Subcutaneous abdominal adipose tissue (tissue), 5 donors: Measurements from ENCODE around the gene VPREB1.

Experiments
- H3K27ac ChIP-seq: one replicate; pipeline ENCODE4 v1.7.0; 2013; ENCODE audit warnings: low read depth, mild to moderate bottlenecking, inconsistent platforms, low read length, moderate library complexity
- H3K27me3 ChIP-seq, 5 donors: one replicate each; pipeline ENCODE4 v1.7.0; 2013; ENCODE audit warnings: low read length in 5 of 5, inconsistent platforms in 1 of 5; ENCODE audit not compliant: control insufficient read depth in 5 of 5, insufficient read depth in 4 of 5
- H3K36me3 ChIP-seq, 5 donors: one replicate each; pipeline ENCODE4 v1.7.0; 2013; ENCODE audit warnings: low read length in 5 of 5; ENCODE audit not compliant: control insufficient read depth in 5 of 5, insufficient read depth in 5 of 5
- H3K4me1 ChIP-seq, 5 donors: one replicate each; pipeline ENCODE4 v1.7.0; 2013; ENCODE audit warnings: low read length in 5 of 5, mild to moderate bottlenecking in 3 of 5, moderate library complexity in 1 of 5; ENCODE audit not compliant: control insufficient read depth in 5 of 5, insufficient read depth in 5 of 5
- H3K4me3 ChIP-seq, 5 donors: one replicate each; pipeline ENCODE4 v1.7.0; 2013; ENCODE audit warnings: low read length in 5 of 5, low read depth in 1 of 5
- H3K9ac ChIP-seq, 5 donors: one replicate each; pipeline ENCODE4 v1.7.0; 2013; ENCODE audit warnings: low read length in 5 of 5, mild to moderate bottlenecking in 4 of 5, moderate library complexity in 3 of 5
- H3K9me3 ChIP-seq, 5 donors: one replicate each; pipeline ENCODE4 v1.7.0; 2013; ENCODE audit warnings: low read length in 5 of 5; ENCODE audit not compliant: control insufficient read depth in 5 of 5
- donor health status: healthy.
- donor health status: healthy.
- donor health status: healthy.
- donor health status: healthy.
- donor health status: healthy.

VPREB1 gene, protein sequence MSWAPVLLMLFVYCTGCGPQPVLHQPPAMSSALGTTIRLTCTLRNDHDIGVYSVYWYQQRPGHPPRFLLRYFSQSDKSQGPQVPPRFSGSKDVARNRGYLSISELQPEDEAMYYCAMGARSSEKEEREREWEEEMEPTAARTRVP

DNA sequence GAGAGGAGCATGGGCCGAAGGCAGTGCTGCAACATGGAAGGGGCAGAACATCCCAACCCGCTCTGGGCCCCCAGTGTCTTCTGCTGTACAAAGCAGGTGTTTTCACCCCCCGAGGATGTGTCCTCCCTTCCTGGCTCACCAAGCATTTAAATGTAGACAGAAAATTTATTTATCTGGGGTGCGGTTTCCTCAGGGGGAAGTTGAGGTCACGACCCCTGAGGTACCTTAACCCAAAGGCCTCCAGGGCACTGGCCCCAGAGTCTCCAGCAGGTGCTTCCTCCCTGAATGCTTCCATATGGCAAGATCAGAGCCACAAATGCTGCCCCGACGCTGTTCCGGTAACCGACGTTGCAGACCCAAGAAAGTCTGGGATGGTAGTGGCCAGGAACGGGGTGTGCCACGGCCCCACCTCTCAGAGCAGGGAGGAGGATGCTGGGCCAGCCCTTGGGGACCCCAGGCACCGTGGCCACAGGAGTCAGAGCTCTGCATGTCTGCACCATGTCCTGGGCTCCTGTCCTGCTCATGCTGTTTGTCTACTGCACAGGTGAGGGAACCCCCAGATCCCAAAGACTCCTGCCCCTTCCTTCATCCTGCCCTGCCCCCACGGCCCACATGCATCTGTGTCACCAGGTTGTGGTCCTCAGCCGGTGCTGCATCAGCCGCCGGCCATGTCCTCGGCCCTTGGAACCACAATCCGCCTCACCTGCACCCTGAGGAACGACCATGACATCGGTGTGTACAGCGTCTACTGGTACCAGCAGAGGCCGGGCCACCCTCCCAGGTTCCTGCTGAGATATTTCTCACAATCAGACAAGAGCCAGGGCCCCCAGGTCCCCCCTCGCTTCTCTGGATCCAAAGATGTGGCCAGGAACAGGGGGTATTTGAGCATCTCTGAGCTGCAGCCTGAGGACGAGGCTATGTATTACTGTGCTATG is at the start of gene VPREB1:
Gene VPREB1, plus strand, starts transcription at position 471 of the 935 bp plus-strand sequence. Its CDS starts 28 bp downstream, at position 499.
- no peaks in the 10 kb centered on the region for H3K4me1 ChIP-seq
- peaks cover 22 to 53% (median 28%) of the 10 kb centered on the region in 5 donors for H3K27me3 ChIP-seq
- no peak within 1 kb of the TSS for H3K27ac ChIP-seq
- no peaks in the 10 kb centered on the region for H3K9me3 ChIP-seq
- H3K9ac ChIP-seq = no peak within 1 kb of the TSS
- H3K4me3 ChIP-seq = no peak within 1 kb of the TSS
- H3K36me3 ChIP-seq = no peaks in the 10 kb centered on the region

DNA sequence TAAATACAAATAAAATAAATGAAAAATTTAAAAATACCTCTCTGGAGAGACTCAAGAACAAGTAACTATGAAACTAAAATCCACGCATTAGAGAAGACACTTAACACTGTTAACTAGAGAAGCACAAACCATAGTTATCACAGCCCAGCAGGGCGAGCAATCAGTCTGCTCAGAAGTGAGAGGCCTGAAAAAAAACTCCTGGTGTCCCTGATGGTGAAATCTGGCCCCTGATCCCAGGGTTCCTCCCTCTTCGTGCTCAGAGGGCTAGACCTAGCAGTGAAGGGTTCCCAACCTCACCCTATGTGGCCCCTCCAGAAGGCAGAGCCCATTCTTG is 49.7 kb upstream of the VPREB1 start:
- no peaks in the 10 kb centered on the region for H3K9me3 ChIP-seq
- no peak overlapping the region for H3K9ac ChIP-seq
- H3K4me1 ChIP-seq = no peaks in the 10 kb centered on the region
- no peaks in the 10 kb centered on the region for H3K36me3 ChIP-seq
- H3K27me3 ChIP-seq = peaks cover 5 to 25% (median 15%) of the 10 kb centered on the region in 5 donors
- H3K27ac ChIP-seq = no peak overlapping the region
- H3K4me3 ChIP-seq = no peak overlapping the region

DNA sequence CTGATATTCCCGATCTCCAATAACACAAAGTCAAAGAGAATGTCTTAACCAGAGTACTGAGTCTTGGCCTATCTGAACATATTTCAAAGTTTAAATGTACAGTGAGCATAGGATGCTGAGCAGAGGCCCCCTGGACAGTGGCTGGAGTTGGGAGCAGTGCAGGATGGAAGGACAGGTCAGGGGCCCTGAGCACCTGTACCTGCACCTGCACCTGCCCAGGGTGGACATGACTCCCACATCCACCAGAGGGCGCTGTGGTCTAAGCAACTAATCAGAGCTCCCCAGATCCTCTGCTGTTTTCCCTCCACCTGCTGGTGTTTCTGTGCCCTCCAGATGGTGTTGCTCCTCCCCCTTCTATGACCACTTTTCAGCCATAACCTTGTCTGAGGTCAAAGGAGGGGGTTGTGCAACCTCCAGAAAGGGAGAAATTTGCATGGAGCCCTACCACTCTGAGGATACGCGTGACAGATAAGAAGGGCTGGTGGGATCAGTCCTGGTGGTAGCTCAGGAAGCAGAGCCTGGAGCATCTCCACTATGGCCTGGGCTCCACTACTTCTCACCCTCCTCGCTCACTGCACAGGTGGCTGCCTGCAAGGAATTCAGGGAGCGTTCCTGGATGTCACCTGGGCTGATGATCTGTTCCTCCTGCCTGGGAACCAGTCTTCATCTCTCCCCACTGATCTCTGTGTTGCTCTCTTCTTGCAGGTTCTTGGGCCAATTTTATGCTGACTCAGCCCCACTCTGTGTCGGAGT is 49.1 kb upstream of the VPREB1 start:
- H3K4me1 ChIP-seq = no peaks in the 10 kb centered on the region
- no peak overlapping the region for H3K27ac ChIP-seq
- H3K9ac ChIP-seq = no peak overlapping the region
- H3K9me3 ChIP-seq = no peaks in the 10 kb centered on the region
- H3K36me3 ChIP-seq = no peaks in the 10 kb centered on the region
- H3K27me3 ChIP-seq = peaks cover 5 to 26% (median 18%) of the 10 kb centered on the region in 5 donors
- H3K4me3 ChIP-seq = no peak overlapping the region

DNA sequence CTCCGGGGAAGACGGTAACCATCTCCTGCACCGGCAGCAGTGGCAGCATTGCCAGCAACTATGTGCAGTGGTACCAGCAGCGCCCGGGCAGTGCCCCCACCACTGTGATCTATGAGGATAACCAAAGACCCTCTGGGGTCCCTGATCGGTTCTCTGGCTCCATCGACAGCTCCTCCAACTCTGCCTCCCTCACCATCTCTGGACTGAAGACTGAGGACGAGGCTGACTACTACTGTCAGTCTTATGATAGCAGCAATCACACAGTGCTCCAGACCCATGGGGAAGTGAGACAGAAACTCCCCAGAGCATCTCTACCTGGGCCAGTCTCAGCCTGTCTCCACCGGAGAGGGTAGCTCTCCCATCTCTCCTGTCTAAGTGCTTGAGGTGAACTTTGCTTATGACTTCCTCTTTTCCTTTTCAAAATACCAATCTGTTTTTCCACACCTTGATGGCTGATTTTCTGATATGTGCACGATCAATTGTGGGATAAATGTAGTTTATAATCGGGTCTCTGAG is 48.5 kb upstream of the VPREB1 start:
- no peak overlapping the region for H3K4me3 ChIP-seq
- H3K4me1 ChIP-seq = no peaks in the 10 kb centered on the region
- no peaks in the 10 kb centered on the region for H3K36me3 ChIP-seq
- H3K27ac ChIP-seq = no peak overlapping the region
- H3K27me3 ChIP-seq = peaks cover 5 to 32% (median 23%) of the 10 kb centered on the region in 5 donors
- H3K9ac ChIP-seq = no peak overlapping the region
- H3K9me3 ChIP-seq = no peaks in the 10 kb centered on the region

DNA sequence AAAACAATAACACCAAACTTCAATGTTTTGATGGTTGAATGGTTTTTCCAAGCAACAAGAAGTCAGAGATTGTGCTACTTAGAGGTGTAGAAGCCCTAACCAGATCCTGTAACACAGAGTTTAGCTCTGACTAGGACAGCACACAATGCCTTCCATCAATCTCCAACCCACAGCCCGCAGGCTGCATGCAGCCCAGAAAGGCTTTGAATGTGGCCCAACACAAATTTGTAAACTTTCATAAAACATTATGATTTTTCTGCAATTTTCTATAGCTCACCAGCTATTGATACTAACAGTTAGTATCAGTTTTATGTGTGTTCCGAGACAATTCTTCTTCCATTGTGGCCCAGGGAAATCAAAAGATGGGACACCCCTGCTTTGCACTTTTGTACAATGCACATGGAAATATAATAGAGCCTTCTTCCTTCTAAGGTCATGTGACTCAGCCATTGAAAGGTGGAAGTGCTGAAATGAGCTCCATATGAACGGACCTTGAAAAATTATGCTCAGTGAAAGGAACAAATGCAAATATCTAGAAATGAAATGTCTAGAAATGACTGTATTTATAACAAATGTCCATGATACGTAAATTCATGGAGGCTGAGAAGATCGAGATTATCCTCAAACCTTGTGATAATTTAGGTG is 47.6 kb upstream of the VPREB1 start:
- no peaks in the 10 kb centered on the region for H3K9me3 ChIP-seq
- no peak overlapping the region for H3K27ac ChIP-seq
- peaks cover 5 to 38% (median 30%) of the 10 kb centered on the region in 5 donors for H3K27me3 ChIP-seq

DNA sequence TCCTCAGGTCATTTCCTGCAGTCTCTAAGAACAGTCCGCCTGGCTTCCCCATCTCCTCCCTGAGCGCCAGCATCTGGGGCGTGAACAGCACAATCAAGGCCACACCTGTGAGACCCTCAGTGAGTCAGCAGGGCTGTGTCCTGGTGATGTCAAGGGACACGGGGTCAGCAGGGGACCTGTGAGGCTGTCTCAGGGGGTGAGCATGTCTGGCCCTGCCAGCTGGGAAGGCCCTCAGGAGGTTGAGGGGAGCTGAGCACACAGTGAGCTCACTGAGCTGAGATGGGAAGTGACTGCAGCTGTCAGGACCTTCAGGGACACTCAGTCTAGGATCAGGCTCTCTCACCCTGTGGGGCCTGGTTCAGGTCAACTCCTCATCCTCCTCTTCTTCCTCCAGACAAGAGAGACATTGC is 46.6 kb upstream of the VPREB1 start:
- Histone ChIP-seq H3K4me1 (no peaks in the 10 kb centered on the region), H3K9ac (no peak overlapping the region), H3K27me3 (peaks cover 5 to 39% (median 30%) of the 10 kb centered on the region in 5 donors), H3K27ac (no peak overlapping the region), H3K36me3 (no peaks in the 10 kb centered on the region), H3K9me3 (no peaks in the 10 kb centered on the region), H3K4me3 (no peak overlapping the region)

More for the DNA sequence above, 47.6 kb upstream of the VPREB1 start:
- Histone ChIP-seq H3K9ac (no peak overlapping the region), H3K4me3 (no peak overlapping the region), H3K36me3 (no peaks in the 10 kb centered on the region), H3K4me1 (no peaks in the 10 kb centered on the region)

DNA sequence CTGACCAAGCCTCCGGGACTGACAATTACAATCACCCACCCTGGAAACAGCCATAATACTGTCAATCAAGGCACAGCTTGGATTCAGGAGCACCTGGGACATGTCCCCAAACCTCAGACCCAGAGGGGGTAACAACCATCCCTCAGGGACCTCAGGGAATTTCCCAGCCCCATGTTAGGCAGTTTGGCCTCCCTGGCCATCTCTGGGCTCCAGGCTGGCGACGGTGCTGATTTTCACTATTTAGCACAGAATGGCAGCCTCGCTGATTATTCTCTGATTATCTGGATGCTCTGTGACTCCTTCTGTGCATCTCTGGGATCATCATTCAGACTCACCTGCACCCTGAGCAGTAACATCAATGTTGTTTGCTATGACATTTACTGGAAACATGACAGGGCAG is 45.8 kb upstream of the VPREB1 start:
- no peak overlapping the region for H3K9ac ChIP-seq
- no peaks in the 10 kb centered on the region for H3K4me1 ChIP-seq
- H3K27ac ChIP-seq = no peak overlapping the region
- no peaks in the 10 kb centered on the region for H3K9me3 ChIP-seq
- H3K27me3 ChIP-seq = peaks cover 10 to 42% (median 36%) of the 10 kb centered on the region in 5 donors
- H3K36me3 ChIP-seq = no peaks in the 10 kb centered on the region
- no peak overlapping the region for H3K4me3 ChIP-seq

DNA sequence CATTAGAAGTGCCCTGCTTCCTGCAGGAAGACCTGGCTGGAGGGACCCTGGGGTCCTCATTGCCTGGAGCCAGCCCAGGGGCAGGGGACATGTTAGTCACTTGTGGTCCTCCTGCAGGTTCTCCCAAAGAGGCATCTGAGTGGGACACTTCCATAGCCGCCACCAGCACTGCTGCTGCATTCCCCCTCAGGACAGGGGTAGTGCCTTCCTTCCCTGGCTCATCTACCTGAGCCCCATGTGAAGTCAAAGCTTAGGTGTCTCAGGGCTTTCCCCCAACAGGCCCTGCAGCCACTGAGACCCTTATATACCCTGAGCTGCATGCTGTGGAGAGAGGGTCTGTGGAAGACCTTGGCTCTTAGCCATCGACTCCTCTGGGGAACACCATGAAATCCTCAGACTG is 45.0 kb upstream of the VPREB1 start:
- no peak overlapping the region for H3K27ac ChIP-seq
- no peaks in the 10 kb centered on the region for H3K36me3 ChIP-seq
- no peak overlapping the region for H3K4me3 ChIP-seq
- H3K9me3 ChIP-seq = no peaks in the 10 kb centered on the region
- peaks cover 10 to 42% (median 36%) of the 10 kb centered on the region in 5 donors for H3K27me3 ChIP-seq
- H3K9ac ChIP-seq = no peak overlapping the region
- H3K4me1 ChIP-seq = no peaks in the 10 kb centered on the region

DNA sequence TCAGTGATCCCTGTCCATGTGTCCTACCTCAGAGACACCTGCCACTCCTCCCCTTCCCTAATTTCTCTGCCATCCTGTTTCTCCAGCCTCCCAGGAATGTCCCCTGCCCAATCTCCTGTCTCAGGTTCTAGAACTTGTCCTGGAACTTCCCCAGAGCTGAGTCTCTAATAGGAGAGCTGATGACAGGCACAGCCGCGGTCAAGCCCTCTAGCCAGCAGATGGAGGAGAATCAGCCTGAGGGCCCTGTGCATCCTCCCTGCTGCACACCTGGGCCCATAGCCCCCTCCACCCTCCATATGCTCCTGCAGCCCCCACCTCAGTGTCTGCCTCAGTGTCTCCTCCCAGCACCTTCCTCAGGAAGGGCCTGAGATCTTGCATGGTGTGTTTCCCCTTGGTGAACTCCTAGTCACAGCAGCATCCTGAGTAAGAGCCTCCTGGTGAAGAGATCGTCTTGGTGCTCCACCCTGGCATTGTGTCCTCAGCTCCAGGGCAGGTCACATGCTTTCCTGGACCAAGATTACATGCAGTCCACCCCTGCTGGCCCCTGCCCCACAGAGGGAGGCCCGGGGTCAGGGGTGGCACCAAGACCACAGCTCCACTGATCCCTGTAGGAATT is 43.9 kb upstream of the VPREB1 start:
- Histone ChIP-seq H3K4me1 (no peaks in the 10 kb centered on the region), H3K27me3 (peaks cover 10 to 42% (median 37%) of the 10 kb centered on the region in 5 donors), H3K9me3 (no peaks in the 10 kb centered on the region), H3K9ac (no peak overlapping the region), H3K27ac (no peak overlapping the region), H3K36me3 (no peaks in the 10 kb centered on the region), H3K4me3 (no peak overlapping the region)
